Astrocyte of the spinal cord (primary cell): ENCODE results near the gene NFIC.
"Not testable (repeated sequence)": the region's sequence is repeated elsewhere in the genome, so short reads cannot be mapped to it uniquely, and the experiment has no call there.

Source experiments
- DNase-seq: peaks from one replicate; pipeline ENCODE4 v3.0.0; 2011; ENCODE audit warnings: low read depth, low spot score
- H3K4me3 ChIP-seq: 2 replicates; pipeline ENCODE4 v1.5.1; 2011; ENCODE audit warnings: low read depth, mild to moderate bottlenecking, low read length, moderate library complexity
- CTCF ChIP-seq: IDR thresholded peaks from 2 replicates; pipeline ENCODE4 v1.5.1; 2012; ENCODE audit warnings: low read depth, mild to moderate bottlenecking, low read length, inconsistent platforms
- in situ Hi-C: cut with HindIII; loops from 2 replicates; pipeline ENCODE4 v1.10.0; 2017; ENCODE audit warnings: low sequenced_read_pairs

The NFIC gene

GRCh38 chr19:3382460-3383100 is 16.2 kb downstream of the NFIC start:
- H3K4me3 ChIP-seq = no peak overlapping the region
- in situ Hi-C loops = no loop called here
- no peak for TF ChIP-seq CTCF
- no peak for DNase-seq

- in situ Hi-C loops = no loop called here
- no peak for TF ChIP-seq CTCF
- no peak overlapping the region for H3K4me3 ChIP-seq
- no peak for DNase-seq
Observed at GRCh38 chr19:3383121-3383722, 16.8 kb downstream of the NFIC start.

GRCh38 chr19:3386447-3387234 is 20.3 kb downstream of the NFIC start:
- no peak overlapping the region for H3K4me3 ChIP-seq
- in situ Hi-C loops = no loop called here
- TF ChIP-seq CTCF = no peak
- DNase-seq = no peak

GRCh38 chr19:3387645-3388589 is 21.5 kb downstream of the NFIC start:
- peak; percentile 53 for DNase-seq
- H3K4me3 ChIP-seq = no peak overlapping the region
- in situ Hi-C loops = no loop called here
- TF ChIP-seq CTCF = no peak

- H3K4me3 ChIP-seq = no peak overlapping the region
- no peak for TF ChIP-seq CTCF
- in situ Hi-C loops = no loop called here
- DNase-seq = no peak
Observed at GRCh38 chr19:3389446-3389778, 23.0 kb downstream of the NFIC start.

- peak; percentile 37 for DNase-seq
- in situ Hi-C loops = no loop called here
- TF ChIP-seq CTCF = no peak
- H3K4me3 ChIP-seq = no peak overlapping the region
Observed at GRCh38 chr19:3389876-3390371, 23.5 kb downstream of the NFIC start.

GRCh38 chr19:3391911-3392310 is 25.5 kb downstream of the NFIC start:
- DNase-seq, in situ Hi-C loops, H3K4me3 ChIP-seq: not testable (repeated sequence)
